Fibroblast of peridontal ligament (primary cell): ENCODE measurements around the gene POU3F1.

ENCODE experiments used
- DNase-seq: peaks from one replicate; pipeline ENCODE4 v3.0.0-alpha.2; 2010; ENCODE audit errors: extremely low read depth

POU3F1 gene

DNA sequence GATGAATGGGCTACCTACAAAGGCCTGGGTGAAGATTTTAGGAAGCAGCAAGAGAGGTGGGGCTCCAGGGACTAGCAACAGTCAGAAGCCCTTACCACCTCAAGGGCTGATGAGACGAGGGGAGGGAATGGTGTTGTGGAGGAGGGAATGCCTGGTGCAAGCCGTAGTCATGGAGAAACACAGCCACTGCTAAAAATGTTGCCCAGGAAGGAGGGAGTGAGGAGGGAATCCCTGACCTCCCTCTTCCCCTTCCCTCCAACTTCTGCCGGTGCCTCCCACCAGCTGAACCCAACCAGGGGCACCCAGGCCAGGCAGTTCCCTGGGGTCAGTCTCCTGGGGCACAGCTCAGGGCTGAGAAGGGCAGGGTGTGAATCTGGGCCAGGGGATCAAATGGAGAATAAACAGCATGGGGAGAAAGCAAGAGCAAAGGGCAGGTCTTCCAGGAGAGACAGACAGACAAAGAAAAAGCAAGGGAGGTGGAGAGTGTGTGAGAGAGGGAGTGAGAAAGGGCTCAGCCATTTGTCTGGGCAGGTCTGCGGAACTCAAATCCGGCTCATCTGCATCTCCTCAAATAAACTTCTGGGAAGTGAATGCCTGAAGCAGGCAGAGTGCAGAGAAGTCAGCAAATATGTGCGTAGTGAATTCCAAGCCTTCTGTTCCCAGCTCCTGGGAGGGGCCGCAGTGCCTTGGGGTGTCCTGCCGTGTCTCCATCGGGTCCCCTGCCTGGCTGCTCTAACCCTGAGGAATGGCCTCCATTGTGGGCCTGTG, 27.1 kb upstream of the POU3F1 start:
- no peak for DNase-seq

DNA sequence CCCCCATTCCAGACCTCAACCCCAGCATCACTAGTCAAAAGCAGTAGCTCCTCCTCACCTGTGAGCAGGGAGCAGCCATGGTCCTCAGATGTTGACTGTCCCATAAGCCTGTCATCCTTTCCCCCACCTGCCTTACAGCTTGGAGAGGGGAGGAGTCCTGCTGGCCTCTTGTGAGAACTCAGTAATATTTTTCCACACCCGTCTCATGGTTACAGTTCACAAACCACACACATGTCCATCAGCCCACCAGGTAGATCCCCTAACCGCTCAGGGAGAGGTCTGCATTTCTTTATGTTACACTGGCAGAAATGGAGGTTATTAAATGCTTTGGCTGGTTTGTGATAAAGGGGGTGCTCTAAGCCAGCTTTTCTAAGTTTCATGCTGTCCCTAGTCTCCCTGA, 26.3 kb upstream of the POU3F1 start:
- no peak for DNase-seq

DNA sequence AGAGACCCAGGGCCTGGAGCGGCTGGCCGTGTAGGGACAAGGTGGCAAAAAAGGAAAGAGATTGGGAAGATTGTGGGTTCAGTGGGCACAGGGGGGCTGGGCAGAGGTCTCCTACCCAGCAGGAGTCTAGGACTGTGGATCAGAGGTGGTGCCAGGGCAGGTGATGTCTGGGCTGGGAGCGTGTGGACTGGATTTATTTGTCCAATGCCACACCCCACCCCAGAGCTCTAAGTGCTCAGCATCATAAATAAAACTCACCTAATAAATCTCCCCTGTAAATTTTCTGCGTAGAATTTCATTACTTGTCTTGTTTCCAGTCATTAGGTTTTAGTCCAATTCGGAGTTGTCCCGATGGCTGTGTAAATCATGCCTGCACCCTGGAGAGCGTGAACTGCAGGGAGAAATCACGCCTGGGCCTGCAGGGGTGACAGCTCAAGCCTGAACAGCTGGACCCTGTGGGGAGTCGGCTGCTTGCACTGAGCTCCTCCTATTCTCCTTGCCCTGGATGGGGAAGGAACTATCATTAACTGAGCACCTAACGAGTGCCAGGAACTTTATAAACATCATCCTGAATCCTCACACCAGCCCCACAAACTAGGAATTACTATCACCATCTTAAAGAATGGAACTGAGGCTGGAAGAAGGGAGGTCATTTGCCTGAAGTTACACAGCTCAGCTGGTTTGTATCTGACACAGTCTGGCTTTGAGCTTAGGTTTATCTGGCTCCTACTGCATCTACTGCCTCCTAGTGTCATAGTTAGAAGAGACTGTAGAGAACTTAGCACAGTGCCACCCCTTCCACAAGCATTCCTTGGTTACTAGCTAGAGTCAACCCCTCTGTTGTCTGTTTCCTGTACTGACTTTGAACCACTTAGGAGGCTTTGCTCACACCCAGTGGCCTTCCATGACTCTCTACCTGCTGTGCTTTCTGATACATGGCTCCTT, 25.0 kb upstream of the POU3F1 start:
- peak; percentile 25 for DNase-seq

DNA sequence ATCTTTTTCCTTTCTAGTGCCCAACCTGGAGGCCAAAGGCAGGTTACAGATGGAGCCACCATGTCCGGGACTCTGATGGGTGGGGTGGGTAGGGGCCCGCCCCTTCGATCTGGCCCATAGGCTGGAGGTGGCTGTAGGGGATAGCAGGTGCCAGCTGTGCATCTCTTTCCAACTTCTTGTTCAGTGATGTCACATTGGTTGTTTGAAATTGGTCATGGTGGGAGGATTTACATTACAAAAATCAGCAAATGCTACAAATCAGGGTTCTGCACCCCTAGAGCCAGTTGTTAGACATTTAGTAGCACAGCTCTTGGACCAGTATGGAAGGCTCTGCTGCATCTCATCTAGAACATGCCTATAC, 22.4 kb upstream of the POU3F1 start:
- DNase-seq: no peak

DNA sequence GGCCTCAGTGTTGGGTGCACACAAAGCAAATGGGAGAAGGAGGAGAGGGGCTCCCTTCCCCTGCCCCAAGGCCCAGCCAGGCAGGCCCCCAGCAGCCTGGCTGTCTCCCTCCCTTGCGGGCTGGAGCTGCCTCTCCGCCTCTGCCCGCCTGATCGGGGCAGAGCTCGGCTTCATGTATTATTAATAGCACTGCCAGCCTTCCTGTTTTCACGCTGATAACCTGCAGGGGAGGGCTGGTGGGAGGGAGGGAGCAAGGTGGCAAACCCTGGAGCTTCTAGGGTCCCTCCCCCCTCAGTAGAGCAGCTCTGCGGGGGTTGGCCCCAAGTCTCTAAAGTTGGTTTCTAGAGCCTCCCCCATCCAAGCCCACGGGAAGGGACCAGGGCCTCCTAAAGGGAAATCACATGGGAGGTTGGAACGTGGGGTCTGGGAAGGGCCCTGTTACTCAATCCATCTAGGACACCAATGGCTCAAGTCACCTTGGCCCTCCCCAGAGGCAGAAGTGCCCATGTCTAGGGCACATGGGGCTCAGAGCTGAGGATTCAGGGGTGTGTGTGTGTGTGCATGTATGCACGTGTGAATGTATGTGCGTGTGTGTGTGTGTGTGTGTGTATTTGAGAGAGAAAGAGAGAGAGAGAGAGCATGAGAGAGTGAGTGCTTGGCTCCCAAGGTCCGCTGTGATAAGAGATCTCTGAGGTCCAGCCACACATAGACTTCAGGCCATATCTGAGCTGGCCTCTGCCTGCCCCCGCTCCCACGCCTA, 21.8 kb upstream of the POU3F1 start:
- DNase-seq: no peak

DNA sequence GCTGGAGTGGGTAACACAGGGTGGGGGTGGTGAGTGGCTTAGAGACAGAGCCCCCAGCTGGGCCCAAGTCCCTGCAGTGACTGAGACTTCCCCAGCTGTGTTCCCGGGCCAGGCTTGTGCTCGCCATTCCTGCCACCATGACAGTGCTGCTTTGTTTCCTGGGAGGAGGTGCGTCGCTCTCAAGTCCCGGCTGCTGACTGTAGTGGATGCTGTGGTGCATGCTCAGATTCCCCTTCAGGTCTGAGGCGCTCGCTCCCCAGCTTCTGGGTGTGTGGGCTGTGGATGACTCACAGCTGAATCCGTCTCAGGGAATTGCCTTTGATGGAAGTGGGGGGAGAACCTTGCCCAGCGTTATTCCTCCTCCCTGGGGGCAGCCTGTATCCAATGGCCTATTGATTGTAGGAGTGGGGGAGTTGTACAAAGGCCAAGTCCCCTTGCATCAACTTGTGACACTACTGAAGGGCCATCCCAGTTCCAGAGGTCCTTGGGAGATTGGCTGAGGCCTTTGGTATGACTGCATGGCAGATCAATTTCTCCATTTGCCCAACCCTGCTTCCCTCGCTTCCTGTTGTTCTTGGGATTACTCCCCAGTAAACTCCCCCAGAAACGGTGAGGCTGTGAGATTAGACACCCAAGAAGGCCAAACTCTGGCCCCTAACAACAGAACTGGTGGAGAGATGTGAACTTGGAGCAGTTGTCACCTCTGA, 17.8 kb upstream of the POU3F1 start:
- peak; percentile 26 for DNase-seq

DNA sequence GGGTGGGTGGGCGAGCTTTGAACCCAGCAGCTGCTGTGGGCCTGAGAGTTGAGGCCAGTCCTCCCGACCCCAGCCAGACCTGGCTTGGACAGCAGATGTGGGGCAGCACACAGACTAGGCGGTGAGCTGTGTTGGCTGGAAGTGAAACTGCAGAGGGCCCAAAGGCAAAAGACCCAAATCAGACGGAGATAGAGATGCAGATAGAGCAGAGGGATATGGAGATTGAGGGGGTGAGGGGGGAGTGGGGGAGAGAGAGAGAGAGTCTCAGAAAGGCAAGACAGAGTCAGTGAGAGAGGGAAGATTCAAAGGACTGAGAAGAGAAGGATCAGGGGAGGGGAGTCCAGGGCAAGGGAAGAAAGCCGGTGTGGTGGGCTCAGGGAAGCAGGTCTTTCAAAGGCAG, 17.0 kb upstream of the POU3F1 start:
- DNase-seq: no peak

DNA sequence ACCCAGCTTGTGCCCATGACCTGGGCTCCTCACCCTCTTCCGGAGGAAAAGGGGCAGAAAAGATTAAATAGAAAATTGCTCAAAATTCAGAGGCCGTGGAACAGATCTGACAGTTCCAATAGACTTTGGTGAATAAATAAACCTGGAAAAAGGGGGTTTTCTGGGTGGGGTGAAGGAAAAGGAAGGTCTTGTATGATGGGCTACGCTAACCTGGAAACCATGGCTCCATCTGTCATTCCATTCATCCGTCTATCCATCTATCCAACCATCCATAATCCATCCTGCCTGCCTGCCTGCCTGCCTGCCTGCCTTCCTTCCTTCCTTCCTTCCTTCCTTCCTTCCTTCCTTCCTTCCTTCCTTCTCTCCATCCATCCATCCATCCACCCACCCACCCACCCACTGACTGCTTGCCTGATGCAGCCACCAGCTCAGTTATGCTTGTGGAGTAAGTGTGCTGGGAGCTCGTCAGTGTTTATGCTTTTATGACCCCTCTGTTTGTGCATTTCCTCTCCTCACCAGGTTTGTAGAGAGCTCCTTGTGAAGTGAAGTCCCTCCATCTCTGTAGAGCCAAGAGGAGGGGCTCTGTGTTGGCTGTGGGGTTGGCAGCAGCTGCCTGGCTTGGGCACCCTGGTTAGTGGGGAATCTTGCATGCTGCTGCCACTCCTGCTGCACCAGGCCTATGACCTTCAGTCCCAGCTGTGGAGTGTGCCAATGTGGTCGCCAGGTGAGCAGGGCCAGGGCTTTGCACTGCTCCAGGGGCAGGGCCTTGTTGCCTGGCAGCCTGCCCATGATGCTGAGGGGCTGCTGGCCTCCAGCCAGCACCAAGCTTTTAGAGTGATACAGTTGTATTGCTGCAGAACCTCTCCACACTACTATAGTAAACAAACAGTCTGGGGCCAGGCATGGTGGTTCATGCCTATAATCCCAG, 16.0 kb upstream of the POU3F1 start:
- DNase-seq: no peak

DNA sequence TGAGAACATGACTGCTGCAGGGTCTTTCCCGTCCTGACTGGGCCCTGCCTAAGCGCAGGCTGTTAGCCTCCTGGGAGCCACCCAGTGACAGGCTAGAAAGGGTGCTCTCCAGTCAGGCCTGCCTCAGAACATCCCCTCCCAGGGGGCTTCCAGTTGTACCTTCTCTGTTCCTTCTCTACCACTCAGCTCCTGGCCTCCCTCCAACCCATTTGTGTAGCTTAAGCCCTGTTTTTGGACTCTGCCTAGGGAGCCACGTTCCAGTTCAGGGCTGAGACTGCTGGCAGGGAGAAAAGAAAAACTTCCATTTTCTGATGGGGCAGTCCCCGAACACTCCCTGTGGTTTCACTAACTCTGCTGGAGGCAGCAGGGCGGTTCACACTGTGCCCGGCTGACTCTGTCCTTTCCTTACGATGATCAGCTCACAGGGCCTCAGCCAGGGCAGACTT, 15.3 kb upstream of the POU3F1 start:
- DNase-seq: no peak

DNA sequence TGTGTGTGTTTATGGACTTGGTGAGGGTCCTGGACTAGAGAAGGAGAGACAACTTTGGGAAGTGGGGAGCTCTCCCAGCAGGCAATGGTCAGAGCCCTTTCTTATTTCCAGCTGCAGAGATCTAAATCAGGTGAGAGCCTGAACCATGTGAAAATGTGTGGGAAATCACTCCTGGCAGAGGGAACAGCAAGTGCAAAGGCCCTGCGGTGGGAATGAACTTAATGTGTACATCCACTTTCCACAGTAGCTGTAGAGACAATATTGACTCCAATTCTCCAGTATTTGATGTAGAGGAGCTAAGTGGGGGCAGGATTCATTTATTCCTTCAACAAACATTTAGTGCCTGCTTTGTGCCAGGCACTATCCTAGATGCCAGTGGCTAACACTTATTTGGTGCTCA, 14.7 kb upstream of the POU3F1 start:
- DNase-seq: no peak

DNA sequence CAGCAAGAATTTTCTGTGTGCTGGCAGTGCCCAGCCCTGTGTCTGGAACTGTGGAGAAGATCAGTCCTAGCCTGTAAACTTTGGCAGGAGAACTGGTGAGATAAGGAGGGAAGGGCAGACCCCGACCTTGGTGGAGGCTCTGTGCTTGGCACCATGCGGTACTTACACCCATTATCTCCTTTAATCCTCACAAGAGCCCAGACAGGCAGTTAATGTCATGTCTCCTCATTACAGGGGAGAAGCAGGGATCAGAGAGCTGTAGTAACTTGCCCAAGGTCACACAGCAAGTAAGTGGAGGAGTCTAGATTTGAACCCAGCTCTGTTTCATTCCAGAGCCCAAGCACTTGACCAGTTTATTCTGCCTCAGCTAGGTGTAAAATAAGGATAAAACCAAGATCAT, 13.9 kb upstream of the POU3F1 start:
- DNase-seq: no peak

DNA sequence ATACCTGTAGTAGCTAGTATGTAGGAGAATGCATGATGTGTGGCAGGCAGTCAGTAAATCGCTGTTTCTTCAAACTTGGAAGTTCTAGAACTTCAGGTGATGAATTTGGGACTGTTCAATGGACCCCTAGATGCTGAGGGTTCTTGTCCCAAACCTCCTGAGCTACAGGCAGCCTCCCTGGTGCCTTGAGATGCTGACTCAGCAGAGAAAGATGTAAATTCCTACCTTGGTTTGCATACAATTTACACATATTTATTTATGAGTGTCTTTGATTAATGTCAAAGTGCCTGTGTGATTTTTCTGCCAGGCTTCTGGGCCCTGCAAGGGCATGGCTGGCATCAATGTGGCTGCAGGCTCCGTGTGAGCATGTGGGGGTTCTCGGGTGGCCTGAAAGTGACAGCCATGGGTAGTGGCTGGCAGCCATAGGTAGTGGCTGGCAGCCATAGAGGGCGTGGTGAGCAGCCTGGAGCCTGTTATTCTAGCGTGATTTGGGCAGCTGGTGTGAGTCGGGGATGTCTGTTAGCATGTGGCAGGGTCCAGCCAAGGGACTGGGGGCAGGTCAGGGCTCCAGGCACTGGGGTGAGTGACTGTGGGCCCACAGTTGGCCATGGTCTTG, 13.2 kb upstream of the POU3F1 start:
- DNase-seq: no peak

DNA sequence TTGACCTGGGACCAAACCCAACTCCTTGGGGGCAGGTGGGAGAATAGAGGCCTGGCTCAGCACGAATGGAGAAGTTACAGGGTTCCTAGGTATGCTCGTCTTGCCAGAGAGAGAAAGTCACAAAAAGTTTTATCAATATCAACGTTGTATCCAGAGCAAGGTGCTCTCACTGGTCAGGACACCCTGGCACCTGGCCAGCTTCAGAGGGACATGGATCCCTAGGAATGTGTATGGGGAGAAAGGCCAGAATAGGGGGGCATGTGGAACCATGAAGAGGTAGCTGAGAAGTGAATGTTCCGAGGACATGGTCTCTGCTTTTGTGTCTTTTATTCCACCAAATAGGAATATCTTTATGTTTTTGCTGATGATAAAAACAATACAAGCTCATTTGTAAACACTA, 9.4 kb upstream of the POU3F1 start:
- no peak for DNase-seq

DNA sequence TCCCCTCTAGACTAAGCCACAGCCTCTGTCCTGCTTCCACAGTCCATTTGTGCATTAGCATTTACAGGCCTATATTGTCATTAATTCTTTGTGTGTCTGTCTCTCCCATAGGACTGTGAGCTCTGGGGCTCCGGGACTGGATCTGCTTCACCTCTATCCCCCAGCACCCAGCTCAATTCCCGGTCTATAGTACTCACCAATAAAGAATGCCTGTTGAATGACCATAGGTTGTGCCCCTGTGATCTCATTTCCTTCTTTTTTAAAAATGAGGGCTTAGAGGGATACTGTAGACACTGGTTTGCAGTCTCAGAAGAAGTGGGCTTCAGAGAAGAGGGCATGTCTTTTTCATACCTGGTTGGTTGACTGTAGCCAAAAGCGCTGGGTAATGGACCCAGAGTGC, 8.8 kb upstream of the POU3F1 start:
- DNase-seq: no peak

DNA sequence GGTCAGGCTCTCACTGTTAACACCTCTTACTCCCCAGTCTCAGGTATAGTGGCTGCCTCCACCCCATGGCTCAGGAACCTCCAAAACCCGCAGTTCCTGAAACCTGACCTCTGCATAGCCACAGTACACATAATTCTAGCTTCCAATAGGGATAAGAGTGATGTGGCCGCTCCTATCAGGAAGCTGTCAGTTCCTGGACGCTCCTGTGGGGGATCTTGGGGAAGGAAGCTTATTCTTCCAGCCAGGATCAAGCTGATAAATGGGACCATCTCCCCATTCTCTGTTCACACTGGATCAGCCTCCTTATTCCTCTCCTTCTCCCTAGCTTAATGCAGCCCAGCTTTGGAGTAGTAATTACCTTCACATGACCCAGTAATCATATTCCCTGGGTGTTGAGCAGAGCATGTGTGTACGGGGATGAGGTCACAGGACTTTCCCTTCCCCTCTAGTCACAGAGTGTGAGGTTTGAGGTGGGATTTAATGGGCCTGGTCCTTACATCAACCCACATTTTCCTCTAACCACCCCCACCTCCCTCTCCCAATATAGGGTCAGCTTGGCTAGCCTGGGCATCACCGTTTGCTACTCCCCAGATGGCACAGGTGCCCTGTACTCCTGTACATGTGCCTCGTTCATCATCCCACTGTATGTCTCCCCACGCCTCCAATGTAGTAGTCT, 7.0 kb upstream of the POU3F1 start:
- DNase-seq: no peak

DNA sequence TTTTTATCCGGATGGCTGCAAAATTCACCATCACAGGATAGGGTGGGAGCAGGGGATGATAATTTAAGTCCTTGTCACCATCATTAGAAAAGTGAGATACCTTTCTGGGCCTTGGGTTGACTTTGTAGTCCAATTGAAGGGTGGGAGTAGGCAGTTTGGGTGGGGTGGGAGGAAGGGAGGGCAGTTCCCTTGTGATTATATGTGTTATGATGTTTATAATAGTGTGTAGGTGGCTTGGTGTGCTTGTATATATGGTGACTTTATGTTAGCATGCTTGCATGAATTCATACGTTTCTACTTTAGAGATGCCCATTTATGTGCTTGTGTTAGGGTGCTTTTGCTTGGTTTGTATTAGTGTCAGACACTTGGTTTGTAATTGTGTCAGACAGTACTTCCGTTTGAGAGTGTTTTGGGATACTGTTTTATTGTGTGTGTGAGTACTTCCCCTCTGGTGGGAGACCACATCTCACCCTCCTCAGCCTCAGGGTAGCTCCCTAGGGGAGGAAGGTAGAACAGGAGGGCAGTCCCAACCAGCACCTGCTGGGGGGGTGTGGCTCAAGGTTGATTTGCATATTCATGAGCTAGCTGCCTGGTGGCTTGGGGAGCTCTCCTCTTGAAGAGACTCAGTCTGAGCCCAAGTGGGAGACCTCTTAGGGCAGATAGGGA, 6.3 kb upstream of the POU3F1 start:
- no peak for DNase-seq

DNA sequence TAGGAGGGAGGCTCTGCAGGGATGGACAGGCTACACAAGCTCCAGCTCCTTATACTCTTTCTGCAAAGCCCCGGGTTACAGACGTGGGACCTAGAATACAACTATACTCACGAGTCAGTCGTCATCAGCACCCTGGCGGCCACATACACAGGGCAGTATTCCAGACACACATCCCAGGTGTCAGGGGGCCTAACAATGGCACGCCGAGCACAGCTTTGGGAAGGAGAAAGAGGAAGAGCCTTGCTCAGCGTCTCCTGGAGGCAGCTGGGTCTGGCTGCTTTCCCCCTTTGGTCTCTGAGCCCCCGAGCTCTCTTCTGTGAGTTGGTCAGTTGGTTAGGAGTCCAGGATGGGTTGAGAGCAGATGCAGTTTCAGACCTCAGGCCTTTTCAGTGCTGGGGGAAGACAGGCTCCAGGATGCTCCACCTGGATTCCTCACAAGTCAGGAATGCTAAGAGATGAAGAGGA, 4.5 kb upstream of the POU3F1 start:
- DNase-seq: no peak

DNA sequence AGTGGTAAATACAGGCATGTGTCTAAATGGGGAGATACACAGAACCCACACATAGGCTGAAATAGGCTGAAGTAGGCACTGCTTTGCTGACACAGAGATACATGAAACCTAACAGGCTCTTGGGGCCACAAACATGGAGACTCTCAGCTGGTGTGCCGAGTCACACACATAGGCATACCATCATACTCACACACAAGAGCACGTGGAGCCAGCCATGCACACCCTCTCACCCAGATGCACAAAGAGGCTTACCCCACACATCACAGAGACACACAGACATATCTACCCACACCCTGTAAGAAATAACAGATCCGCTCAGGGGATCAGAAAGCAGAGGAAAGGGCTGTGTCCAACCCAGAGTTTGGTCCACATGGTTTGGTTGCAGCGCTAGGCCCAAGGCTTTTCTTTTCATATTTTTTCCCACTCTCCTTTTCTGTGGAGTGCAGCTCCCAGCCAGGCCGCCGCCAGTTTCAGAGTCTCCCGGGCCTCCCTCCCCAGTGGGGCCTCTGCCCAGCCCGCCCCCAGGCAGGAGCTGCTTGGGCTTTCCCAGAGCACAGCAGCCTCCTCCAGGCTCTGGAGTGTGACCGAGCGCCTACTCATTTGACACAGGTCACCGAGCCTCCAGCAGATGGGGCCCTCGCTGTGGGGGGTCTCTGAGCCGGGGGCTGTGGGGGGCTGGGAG, 3.9 kb upstream of the POU3F1 start:
- DNase-seq: no peak
